Smooth muscle cell (in vitro differentiated cells): ENCODE data around the gene TPRKB. TPM values are rescaled to one million over a fixed set of nuclear protein-coding genes. Genes with fewer than 3 reads are reported as not detected.
"Not testable (repeated sequence)": the region's sequence is repeated elsewhere in the genome, so short reads cannot be mapped to it uniquely, and the experiment has no call there.

Experiments used
- DNase-seq: peaks from one replicate; lab custom pipeline; 2025; ENCODE audit not compliant: unreplicated experiment; lab: John Stamatoyannopoulos, UW
- H2AFZ ChIP-seq: fragments of 200-600 bp; sonication (generic); 2 replicates; pipeline ENCODE4 v1.6.0; 2016; ENCODE audit warnings: antibody characterized with exemption, low read depth, mild to moderate bottlenecking
- H3F3A ChIP-seq: fragments of 200-600 bp; sonication (generic); 2 replicates; pipeline ENCODE4 v1.6.0; 2017; ENCODE audit warnings: antibody characterized with exemption, low read depth
- H3K27ac ChIP-seq: fragments of 200-600 bp; sonication (generic); 2 replicates; pipeline ENCODE4 v1.5.1; 2016; ENCODE audit warnings: low read depth, mild to moderate bottlenecking
- H3K27me3 ChIP-seq: fragments of 200-600 bp; sonication (generic); 2 replicates; pipeline ENCODE4 v1.6.1; 2016; ENCODE audit warnings: low read depth, mild to moderate bottlenecking
- H3K36me3 ChIP-seq: fragments of 200-600 bp; sonication (generic); 2 replicates; pipeline ENCODE4 v1.5.1; 2016; ENCODE audit warnings: low read depth
- H3K4me1 ChIP-seq: fragments of 200-600 bp; sonication (generic); 2 replicates; pipeline ENCODE4 v1.5.1; 2016; ENCODE audit warnings: low read depth
- H3K4me2 ChIP-seq: fragments of 200-600 bp; sonication (generic); 2 replicates; pipeline ENCODE4 v1.6.0; 2016; ENCODE audit warnings: mild to moderate bottlenecking
- H3K4me3 ChIP-seq: fragments of 200-600 bp; sonication (generic); 2 replicates; pipeline ENCODE4 v1.5.1; 2016; ENCODE audit warnings: mild to moderate bottlenecking
- H3K79me2 ChIP-seq: fragments of 200-600 bp; sonication (generic); 2 replicates; pipeline ENCODE4 v1.6.0; 2016; ENCODE audit warnings: low read depth, mild to moderate bottlenecking
- H3K9ac ChIP-seq: fragments of 200-600 bp; sonication (generic); 2 replicates; pipeline ENCODE4 v1.6.0; 2016; ENCODE audit warnings: low read depth
- H3K9me3 ChIP-seq: fragments of 200-600 bp; sonication (generic); replicated peaks from 2 replicates; pipeline ENCODE4 v1.5.1; 2016; ENCODE audit warnings: low read depth
- H4K20me1 ChIP-seq: fragments of 200-600 bp; sonication (generic); 2 replicates; pipeline ENCODE4 v1.6.0; 2016; ENCODE audit warnings: low read depth
- CTCF ChIP-seq: fragments of 200-600 bp; sonication (generic); IDR thresholded peaks from 2 replicates; pipeline ENCODE4 v1.5.1; 2017; ENCODE audit warnings: borderline replicate concordance, mild to moderate bottlenecking, antibody characterized with exemption; ENCODE audit not compliant: insufficient read depth, poor library complexity, severe bottlenecking
- WGBS: methylation state at CpG from one replicate; pipeline ENCODE4 v1.1.7; 2016; ENCODE audit warnings: low lambda C conversion rate; 5-methylcytosine and 5-hydroxymethylcytosine counted together
- polyA plus RNA-seq: library from polyadenylated mRNA; unstranded; fragments of >200 nt; fragmentation: Nextera tagmentation; extraction: Ambion mirVana; gene quantifications from 2 replicates; pipeline ENCODE4 v1.2.1, GENCODE V29; 2016
- total RNA-seq: library from RNA; depleted of rRNA; stranded (reverse); fragments of >200 nt; gene quantifications from 2 replicates; pipeline ENCODE4 v1.2.3, GENCODE V29; 2014

TPRKB gene
- total and polyA plus RNA-seq, 2 experiments from 2014 or later: 48.9 to 62.3 TPM

GRCh38 chr2:73779467-73780236, 42.5 kb upstream of the TPRKB start, which contains the start of gene DUSP11:
Gene DUSP11 (minus strand): TSS chr2:73780103. CDS start chr2:73779974, 129 bp downstream.
- DNase-seq: peak; percentile 81
- H3K4me3 ChIP-seq: peak within 1 kb of the TSS; percentile 74
- H3K36me3 ChIP-seq: peaks cover under 1% of the 10 kb centered on the region
- peaks cover 3% of the 10 kb centered on the region for H3F3A ChIP-seq
- 1% methylated on average over 40 of the region's 40 CpGs for WGBS
- no peaks in the 10 kb centered on the region for H3K9me3 ChIP-seq
- peak within 1 kb of the TSS; percentile 81 for H3K27ac ChIP-seq
- peak within 1 kb of the TSS; percentile 92 for H3K4me2 ChIP-seq
- peak; percentile 79 for TF ChIP-seq CTCF
- no peaks in the 10 kb centered on the region for H3K27me3 ChIP-seq
- H3K9ac ChIP-seq: peak within 1 kb of the TSS; percentile 95
- peaks cover 21% of the 10 kb centered on the region for H4K20me1 ChIP-seq
- H3K79me2 ChIP-seq: peaks cover 41% of the 10 kb centered on the region
- H2AFZ ChIP-seq: peak within 1 kb of the TSS; percentile 91
- H3K4me1 ChIP-seq: peaks cover 21% of the 10 kb centered on the region

DNA sequence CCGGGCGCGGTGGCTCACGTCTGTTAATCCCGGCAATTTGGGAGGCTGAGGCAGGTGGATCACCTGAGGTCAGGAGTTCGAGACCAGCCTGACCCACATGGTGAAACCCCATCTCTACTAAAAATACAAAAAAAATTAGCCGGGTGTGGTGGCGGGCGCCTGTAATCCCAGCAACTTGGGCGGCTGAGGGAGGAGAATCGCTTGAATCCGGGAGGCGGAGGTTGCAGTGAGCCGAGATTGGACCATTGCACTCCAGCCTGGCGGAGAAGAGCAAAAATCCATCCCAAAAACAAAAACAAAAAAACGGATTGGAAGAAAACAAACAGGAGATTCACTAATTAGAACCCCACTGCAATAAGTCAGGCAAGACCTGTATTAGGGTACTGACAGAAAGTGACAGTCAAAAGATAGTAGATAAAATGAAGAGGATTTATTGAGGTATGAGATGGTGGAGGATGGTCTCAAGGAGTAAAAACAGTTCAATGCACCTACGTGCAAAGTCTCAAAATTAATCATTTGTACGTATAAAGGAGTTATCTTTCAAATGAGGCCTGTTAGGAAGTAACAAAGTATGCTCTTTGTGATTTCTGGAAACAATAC, 41.8 kb upstream of the TPRKB start:
- peak overlapping the region; percentile 81 for H3K27ac ChIP-seq

GRCh38 chr2:73776869-73777519, 39.8 kb upstream of the TPRKB start:
- Histone ChIP-seq H2AFZ (no peak overlapping the region), H3K27me3 (no peaks in the 10 kb centered on the region), H3K79me2 (peaks cover 66% of the 10 kb centered on the region), H3K27ac (peak overlapping the region; percentile 91), H3F3A (peaks cover 3% of the 10 kb centered on the region), H3K4me1 (peaks cover 21% of the 10 kb centered on the region), H3K9ac (peak overlapping the region; percentile 59), H3K4me2 (peak overlapping the region; percentile 92), H4K20me1 (peaks cover 43% of the 10 kb centered on the region), H3K9me3 (no peaks in the 10 kb centered on the region), H3K4me3 (no peak overlapping the region), H3K36me3 (peaks cover 22% of the 10 kb centered on the region)
- TF ChIP-seq CTCF: no peak
- DNase-seq: no peak
- 63% methylated on average over 8 of the region's 8 CpGs for WGBS

More for the DNA sequence above, 41.8 kb upstream of the TPRKB start:
- Histone ChIP-seq H3K4me3 (peak overlapping the region; percentile 74), H3K4me1 (peaks cover 21% of the 10 kb centered on the region), H2AFZ (peak overlapping the region; percentile 91), H3K4me2 (peak overlapping the region; percentile 92), H3K9ac (peak overlapping the region; percentile 95), H3K79me2 (peaks cover 48% of the 10 kb centered on the region), H4K20me1 (peaks cover 28% of the 10 kb centered on the region)
- not testable (repeated sequence) for H3K9me3 ChIP-seq, H3K36me3 ChIP-seq, H3F3A ChIP-seq, DNase-seq, H3K27me3 ChIP-seq
- WGBS: 75% methylated on average over 18 of the region's 18 CpGs

GRCh38 chr2:73776381-73776780, 39.2 kb upstream of the TPRKB start:
- Histone ChIP-seq H3K36me3 (peaks cover 22% of the 10 kb centered on the region), H3F3A (peaks cover 3% of the 10 kb centered on the region), H3K4me2 (peak overlapping the region; percentile 92), H3K4me1 (peaks cover 21% of the 10 kb centered on the region), H4K20me1 (peaks cover 49% of the 10 kb centered on the region), H3K4me3 (no peak overlapping the region), H3K9ac (no peak overlapping the region), H3K9me3 (no peaks in the 10 kb centered on the region), H3K79me2 (peaks cover 66% of the 10 kb centered on the region), H2AFZ (no peak overlapping the region), H3K27me3 (no peaks in the 10 kb centered on the region), H3K27ac (peak overlapping the region; percentile 91)
- 90% methylated on average over 4 of the region's 4 CpGs for WGBS
- no peak for DNase-seq
- no peak for TF ChIP-seq CTCF
